Stimulated activated CD4-positive, alpha-beta T cell treated with anti-CD3 and anti-CD28 coated beads, Interleukin-12 subunit alpha, Interleukin-12 subunit beta, amount 100 ng/mL, for 48 hours (primary cell): ENCODE data around the gene SORCS2.

Source experiments
- DNase-seq, 3 donors: peaks; one replicate each; pipeline ENCODE4 v3.0.0-alpha.2; 2020; ENCODE audit warnings: low read depth in 2 of 3, low spot score in 1 of 3

SORCS2 gene

DNA sequence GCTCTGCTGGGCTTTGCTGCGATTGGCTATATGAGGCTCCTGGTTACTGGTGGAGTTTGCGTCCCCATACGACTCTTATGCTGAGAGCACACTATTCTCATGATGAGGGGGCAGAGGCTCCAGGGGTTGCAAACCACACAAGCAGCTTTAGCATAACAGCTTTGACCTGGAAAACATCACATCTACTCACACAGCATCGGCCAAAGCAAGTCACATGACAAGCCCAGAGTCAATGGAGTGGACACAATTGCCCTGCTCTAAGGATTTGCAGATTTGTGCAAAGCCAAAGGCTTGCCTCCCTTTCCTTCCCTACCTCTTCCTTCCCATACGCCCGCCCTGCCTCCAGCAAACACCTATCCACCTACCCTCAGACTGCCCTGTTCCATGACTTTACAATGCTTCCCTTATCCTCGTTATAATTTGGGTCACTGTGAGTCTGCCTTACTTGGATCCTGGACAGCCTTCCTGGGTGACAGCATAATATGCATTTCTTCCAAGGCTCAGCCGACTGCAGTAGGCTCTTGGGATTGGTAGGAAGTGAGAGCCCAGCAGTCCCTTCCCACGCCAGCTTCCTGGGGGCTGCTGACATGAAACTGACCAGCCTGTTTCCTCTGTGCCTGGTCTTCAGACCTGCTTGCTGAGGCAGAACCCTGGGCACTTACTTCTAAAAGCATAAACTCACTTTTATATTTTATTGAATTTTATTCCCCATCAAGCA is 450.6 kb downstream of the SORCS2 start:
- DNase-seq = no peak

- no peak for DNase-seq
Measured at GRCh38 chr4:7645158-7645557, 452.8 kb downstream of the SORCS2 start.

DNA sequence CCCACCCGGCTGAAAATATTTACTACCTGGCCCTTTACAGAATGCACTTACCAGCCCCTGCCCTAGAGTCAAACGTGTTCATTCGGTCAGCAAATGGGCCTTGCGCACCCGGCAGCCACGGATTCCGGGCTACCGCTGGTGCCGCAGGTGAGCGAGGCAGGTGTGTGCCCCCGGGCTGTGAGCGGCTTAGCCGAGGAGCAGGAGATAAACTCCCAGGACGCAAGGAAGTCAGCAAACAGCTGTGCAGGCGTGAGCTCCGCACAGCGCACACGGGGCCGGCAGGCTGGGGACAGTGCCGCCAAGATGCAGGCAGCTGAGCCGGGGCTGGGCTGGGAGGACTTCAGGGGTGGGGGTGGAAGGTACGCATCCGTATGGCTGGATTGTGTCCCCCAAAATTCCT is 453.6 kb downstream of the SORCS2 start:
- DNase-seq = no peak

DNA sequence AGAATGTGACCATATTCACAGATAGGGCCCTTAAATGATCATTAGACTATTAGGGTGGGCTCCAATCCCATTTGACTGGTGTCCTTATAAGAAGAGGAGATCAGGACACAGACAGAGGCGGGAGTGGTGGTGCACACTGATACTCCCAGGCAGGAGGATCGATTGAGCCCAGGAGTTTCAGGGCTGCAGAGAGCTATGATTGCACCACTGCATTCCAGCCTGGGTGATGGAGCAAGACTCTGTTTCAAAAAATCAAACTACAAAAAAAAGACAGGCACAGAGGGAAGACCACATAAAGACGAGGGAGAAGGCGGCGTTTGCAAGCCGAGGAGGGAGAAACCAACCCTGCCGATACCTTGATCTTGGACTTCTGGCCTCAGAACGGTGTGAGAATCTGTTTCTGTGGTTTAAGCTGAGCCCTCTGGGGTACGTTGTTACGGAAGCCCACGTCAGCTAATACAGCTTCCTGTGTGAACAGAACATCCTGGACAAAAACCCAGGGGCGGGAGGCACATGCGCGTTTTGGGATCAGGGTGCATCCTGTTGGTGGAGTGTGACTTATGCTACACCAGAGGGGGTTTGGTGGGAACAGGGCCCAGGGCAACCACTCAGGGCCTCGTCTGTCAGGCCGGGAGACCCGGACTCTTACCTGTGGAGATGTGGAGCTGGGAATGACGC is 454.2 kb downstream of the SORCS2 start:
- DNase-seq = no peak

DNA sequence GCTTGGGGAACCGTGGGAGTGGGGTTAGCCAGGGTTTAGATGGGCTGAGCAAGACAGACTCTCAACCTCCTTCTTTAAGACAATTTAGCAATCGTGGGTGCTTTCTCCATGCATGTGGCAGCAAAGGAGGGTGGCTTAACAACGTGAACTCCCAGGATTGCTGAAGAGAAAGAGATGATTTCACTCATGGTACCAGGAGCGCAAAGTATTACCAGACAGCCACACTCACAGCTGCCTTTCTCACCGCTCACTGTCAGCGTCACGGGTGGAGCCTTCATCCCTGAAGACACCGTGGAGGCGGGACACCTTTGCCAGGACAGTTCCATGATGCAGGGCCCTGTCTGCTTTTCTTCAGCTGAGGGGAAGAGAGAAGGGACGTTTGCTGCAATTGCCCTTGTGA is 454.8 kb downstream of the SORCS2 start:
- DNase-seq = no peak

DNA sequence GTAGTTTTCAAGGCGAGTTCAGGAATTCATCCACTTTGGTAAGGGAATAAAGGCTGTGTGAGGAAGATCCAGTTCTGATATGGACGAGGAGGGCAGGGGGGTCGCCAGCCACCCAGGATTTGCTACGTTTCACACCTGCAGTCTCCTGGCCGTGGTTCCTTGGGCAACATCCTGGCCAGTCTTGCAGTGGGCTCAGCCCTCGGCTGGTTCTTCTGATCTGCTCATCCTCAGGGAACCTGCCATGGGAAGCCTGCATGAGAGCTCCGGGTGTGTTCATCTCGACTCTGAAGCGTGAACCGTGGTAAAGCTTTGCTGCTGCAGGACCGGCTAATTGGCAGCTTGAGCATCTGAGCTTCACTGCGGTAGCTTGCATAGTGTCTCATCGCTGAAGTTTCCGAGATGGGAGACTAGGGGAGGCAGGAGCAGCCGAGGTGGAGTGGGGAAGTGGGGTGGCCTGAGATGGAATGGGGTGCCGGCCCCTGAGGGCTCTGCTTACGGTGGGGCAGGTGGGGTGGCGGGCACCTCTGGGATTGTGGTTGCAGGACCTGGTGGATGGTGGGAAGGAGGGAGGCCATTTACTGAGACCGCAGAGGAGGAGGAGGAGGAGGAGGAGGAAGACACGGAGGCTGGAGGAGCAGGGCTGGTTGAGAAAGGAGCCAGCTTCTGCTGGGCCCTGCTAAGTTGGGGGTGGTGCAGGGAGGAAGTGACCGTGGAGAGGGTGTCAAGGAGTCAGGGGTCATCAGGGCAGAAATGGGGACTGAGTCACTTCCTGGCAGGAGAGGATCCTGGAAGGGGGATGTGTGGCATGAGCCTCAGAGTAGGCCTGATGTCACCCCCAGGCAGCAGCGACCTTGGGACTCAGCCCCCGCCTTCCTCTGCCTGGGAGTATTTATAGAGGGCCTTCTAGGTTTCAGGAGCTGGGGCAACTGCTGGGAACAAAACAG is 455.5 kb downstream of the SORCS2 start:
- no peak for DNase-seq

DNA sequence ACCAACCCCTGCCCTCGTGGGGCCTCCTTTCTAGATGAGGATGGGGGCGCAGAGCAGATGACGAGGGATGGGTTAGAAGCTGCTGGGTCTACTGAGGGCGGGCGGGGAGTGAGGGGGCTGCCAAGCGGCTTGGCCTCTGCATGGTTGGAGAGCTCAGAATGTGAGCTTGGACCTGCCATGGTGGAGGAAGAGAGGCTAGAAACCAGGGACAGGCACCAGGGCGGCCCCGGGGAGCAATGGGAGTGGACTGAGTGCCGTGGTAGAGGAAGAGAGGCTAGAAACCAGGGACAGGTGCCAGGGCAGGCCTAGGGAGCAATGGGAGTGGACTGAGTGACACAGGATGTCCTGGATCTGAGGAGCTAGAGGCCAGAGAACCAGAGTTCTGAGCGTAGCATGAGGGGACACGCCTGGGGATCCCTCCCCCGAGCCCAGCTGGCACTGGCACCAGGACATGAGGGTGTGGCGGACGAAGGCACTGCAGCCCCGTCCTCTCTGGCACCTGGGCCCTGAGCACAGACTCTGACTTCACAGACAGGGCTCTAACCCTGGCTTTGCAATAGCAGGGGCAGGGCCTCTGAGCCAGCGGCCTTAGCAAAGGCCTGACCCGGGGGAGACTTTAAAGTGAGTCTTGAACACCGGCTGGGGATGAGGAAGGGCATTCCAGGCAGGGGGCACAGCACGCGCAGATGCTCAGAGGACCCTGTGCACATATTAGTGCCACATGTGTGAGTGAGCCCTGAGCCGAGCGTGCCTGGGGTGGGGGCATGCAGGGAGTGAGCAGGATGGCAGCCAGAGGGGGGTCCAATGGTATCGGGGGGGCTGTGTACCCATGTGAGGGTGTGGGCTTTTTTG is 456.4 kb downstream of the SORCS2 start:
- DNase-seq = no peak

DNA sequence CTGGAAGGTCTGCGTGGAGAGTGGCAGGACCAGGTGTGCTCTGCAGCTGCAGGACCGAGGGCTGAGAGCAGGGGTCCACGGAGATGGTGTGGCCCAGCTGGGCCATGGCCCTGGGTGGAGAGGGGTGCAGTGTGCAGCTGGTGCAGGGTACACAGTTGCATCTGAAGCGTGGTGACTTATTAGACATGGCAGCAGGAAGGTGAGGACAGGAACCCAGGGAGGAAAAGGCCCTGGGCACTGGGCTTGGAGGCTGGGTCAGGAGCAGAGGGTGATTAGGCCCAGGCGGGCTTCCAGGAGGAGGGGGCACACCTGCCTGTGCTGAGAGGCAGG is 457.0 kb downstream of the SORCS2 start:
- no peak for DNase-seq

- DNase-seq = peak; percentile 21 to 37 (median 35)
Measured at GRCh38 chr4:7649741-7650531, 457.6 kb downstream of the SORCS2 start.

DNA sequence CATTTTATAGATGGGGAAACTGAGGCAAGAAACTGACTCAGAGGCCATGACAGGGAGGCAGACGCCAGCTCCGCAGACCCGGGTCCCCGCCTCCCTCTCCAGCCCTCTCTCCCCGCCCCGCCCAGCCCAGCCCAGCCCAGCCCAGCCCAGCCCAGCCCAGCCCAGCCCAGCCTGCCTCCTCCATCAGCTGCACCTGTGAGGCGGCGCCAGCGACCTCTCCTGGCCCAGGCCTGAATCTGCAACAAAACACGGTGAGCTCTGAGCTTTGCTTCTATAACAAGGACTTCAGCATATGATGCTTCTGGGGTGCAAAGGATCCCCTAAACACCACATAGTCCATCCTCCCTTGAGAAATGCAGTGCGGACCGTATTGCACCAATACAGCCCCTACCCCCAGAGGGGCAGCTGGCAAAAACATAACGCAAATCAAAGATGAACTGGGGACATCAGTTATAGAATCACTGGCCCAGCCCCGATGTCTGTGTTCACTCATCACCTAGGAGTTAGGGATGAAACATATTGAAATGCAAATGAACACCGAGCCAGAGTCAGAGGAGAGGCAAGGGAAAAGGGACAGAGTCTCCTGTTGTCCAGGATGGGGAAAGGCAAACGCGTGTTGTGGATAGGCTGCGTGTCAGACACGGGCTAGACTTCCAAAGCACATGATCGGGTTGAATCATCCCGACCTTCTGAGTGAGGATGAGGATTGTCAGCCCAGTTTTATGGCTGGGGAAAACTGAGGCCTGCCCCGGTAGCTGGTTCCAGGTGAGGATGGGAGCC is 458.5 kb downstream of the SORCS2 start:
- DNase-seq = no peak

GRCh38 chr4:7651461-7651921 is 459.2 kb downstream of the SORCS2 start:
- DNase-seq = no peak

DNA sequence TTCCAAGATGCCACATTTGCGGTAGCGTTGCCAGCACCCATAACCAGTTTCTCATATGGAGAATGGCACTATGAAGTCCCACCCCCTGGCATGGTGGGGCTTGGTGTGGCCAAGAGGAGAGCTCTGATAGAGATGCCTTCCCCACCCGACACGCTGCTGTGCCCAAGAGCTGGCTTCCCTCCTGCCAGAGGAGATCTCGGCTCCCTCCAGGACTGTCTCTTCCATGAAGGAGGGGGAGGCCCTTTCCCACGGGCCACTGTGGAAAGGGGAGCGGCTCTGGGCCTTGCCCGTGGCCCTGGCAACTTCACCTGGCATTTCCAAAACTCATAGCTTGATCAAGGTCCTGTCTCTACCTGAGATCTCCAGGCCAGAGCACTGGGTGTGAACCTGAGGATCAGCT is 459.7 kb downstream of the SORCS2 start:
- DNase-seq = no peak

DNA sequence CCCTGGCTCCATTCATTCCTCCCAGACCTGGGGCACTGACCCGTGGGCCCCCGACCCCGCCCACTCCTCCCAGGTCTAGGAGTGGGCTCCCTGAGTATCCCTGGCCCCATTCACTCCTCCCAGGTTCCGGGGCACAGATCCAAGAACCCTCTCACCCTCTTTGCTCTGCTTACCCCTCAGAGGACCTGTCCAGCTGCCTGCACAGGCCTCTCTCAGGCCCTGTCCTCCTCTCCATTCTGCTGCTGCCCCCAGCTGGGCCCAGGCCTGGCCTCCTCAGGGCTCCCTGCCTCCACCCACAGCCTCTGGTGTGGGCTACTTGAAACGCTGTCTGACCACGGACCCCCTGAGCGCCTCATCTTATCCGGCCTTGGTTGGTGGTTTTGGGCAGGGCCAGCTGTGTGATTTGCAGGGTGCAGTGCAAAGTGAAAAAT is 460.1 kb downstream of the SORCS2 start:
- DNase-seq = no peak

DNA sequence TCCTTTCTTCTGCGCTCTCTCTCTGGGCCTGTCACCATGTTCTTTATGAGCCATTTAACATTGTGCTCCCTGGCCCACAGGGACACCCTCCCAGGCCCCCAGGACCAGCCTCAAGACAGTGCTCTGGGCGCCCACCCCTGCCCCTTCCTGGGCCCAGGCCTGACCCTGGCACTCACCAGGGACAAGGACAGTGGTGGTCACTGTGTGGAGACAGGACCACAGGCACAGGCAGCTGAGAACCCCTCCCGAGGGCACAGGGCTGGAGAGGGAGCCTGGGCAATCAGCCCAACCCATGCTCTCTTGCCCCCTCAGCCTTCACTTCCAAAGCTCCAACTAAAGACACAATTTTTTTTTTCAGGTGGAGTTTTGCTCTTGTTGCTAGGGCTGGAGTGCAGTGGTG is 460.6 kb downstream of the SORCS2 start:
- DNase-seq = no peak

DNA sequence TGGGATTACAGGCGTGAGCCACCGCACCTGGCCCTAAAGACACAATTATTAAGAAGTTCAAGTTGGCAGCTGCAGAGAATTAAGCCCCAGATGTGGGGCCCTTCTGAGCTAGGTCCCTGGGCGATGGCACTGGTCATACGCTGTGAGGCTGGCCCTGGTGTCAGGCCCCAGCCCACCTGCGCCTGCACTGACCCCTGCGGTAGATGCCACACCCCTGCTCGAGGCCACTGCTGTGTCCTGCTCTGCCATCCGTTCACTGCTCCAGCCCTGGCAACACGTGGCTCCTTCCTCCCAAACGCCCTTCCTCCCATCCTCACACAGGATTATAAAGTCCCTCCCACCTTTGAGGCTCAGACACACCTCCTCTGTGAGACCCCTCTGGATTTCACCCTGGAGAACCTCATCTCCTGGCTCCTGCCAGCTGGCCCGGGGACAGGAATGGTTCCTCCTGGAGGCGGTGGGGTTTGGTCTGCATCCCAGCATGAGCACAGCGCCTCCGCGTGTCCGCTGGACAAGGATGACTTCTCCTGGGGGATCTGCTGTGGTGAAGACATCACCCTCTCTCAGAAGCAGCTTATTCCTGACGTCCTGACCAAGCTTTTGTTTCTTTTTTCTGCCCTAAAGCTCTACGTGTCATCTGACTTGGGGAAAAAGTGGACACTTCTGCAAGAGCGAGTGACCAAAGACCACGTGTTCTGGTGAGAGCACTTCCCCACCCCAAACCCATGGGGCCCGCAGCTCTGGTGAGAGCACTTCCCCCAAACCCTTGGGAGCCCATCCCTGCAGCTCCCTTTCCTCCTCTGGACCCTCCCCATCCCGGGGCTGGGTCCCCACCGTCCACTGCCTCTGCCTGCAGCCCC is 461.4 kb downstream of the SORCS2 start:
- DNase-seq = no peak

- DNase-seq = no peak
Measured at GRCh38 chr4:7654550-7655445, 462.5 kb downstream of the SORCS2 start.

- DNase-seq = no peak
Measured at GRCh38 chr4:7655511-7656243, 463.3 kb downstream of the SORCS2 start.
